T-helper 17 cell (primary cell): ENCODE data around the gene GNAS-AS1. TPM values are rescaled to one million over a fixed set of nuclear protein-coding genes. Genes with fewer than 3 reads are reported as not detected.

Experiments
- ATAC-seq: fragments of 150-1000 bp; cut with Tn5 transposase; 2 replicates; pipeline ENCODE4 v1.10.0; 2021; ENCODE audit warnings: mild to moderate bottlenecking, moderate library complexity
- DNase-seq, 3 donors: peaks; one replicate each; pipeline versions ENCODE4 v3.0.0 to v3.0.0-alpha.2; 2020 to 2021
- H3K9me3 ChIP-seq: one replicate; pipeline ENCODE4 v1.7.0; 2013; ENCODE audit warnings: low read length, mild to moderate bottlenecking; ENCODE audit not compliant: control insufficient read depth, poor library complexity, severe bottlenecking
- H3K27ac Mint-ChIP-seq: one replicate; pipeline ENCODE4 v1.8.0; 2022; ENCODE audit warnings: mild to moderate bottlenecking, moderate library complexity, mixed read lengths
- H3K27me3 Mint-ChIP-seq: one replicate; pipeline ENCODE4 v1.8.0; 2022; ENCODE audit warnings: mixed read lengths
- H3K36me3 Mint-ChIP-seq: one replicate; pipeline ENCODE4 v1.8.0; 2022; ENCODE audit warnings: low read depth, mixed read lengths
- H3K4me1 Mint-ChIP-seq: one replicate; pipeline ENCODE4 v1.8.0; 2022; ENCODE audit warnings: mild to moderate bottlenecking, mixed read lengths
- H3K4me3 Mint-ChIP-seq: one replicate; pipeline ENCODE4 v1.8.0; 2022; ENCODE audit warnings: mild to moderate bottlenecking, moderate library complexity, mixed read lengths
- total RNA-seq, 4 donors: library from RNA in 2 of 4; stranded (reverse) in 2 of 4; gene quantifications; one replicate each; pipeline ENCODE4 v1.2.3 and lab custom pipeline; 2022 to 2026

The GNAS-AS1 gene
- total RNA-seq (under 1 TPM in 1 of 2 donors, not detected in 1; 0.72 TPM), total RNA-seq (lab: John Stamatoyannopoulos, UW) (0.12 to 0.15 reads per million in 2 donors)

GRCh38 chr20:58850693-58851174 is at the start of gene GNAS-AS1:
GNAS-AS1 (minus strand) TSS chr20:58850902.
- no peaks in the 10 kb centered on the region for H3K9me3 ChIP-seq
- Mint-ChIP-seq H3K27ac (peak within 1 kb of the TSS; percentile 54), H3K36me3 (peaks cover 8% of the 10 kb centered on the region), H3K4me3 (peak within 1 kb of the TSS; percentile 91), H3K27me3 (peaks cover 61% of the 10 kb centered on the region), H3K4me1 (peaks cover 22% of the 10 kb centered on the region)
- ATAC-seq (peak; percentile 89), DNase-seq (peak; percentile 39 to 67 (median 49))

GRCh38 chr20:58900397-58900796 is 49.7 kb upstream of the GNAS-AS1 start:
- Mint-ChIP-seq H3K4me3 (no peak overlapping the region), H3K4me1 (peaks cover 45% of the 10 kb centered on the region), H3K36me3 (peaks cover 8% of the 10 kb centered on the region), H3K27me3 (no peaks in the 10 kb centered on the region), H3K27ac (peak overlapping the region; percentile 94)
- DNase-seq (no peak), ATAC-seq (no peak)
- no peaks in the 10 kb centered on the region for H3K9me3 ChIP-seq

- Mint-ChIP-seq H3K27ac (peak overlapping the region; percentile 94), H3K4me1 (peaks cover 52% of the 10 kb centered on the region), H3K4me3 (no peak overlapping the region), H3K36me3 (peaks cover 8% of the 10 kb centered on the region), H3K27me3 (no peaks in the 10 kb centered on the region)
- H3K9me3 ChIP-seq, result no peaks in the 10 kb centered on the region
- DNase-seq (no peak), ATAC-seq (no peak)
Observed at GRCh38 chr20:58899512-58899911, 48.8 kb upstream of the GNAS-AS1 start.

GRCh38 chr20:58898629-58899408 is 48.1 kb upstream of the GNAS-AS1 start:
- H3K27me3 Mint-ChIP-seq, result no peaks in the 10 kb centered on the region
- DNase-seq (no peak), ATAC-seq (no peak)
- H3K27ac Mint-ChIP-seq, result peak overlapping the region; percentile 94
- H3K36me3 Mint-ChIP-seq, result peaks cover 8% of the 10 kb centered on the region
- H3K4me3 Mint-ChIP-seq, result peak overlapping the region; percentile 31
- peaks cover 56% of the 10 kb centered on the region for H3K4me1 Mint-ChIP-seq
- no peaks in the 10 kb centered on the region for H3K9me3 ChIP-seq

- Mint-ChIP-seq H3K36me3 (peaks cover 6% of the 10 kb centered on the region), H3K4me1 (peaks cover 65% of the 10 kb centered on the region), H3K4me3 (peak overlapping the region; percentile 7)
Observed at GRCh38 chr20:58897488-58897887, 46.8 kb upstream of the GNAS-AS1 start.

GRCh38 chr20:58896820-58897219 is 46.1 kb upstream of the GNAS-AS1 start:
- Mint-ChIP-seq H3K36me3 (peaks cover 6% of the 10 kb centered on the region), H3K27me3 (no peaks in the 10 kb centered on the region), H3K4me3 (peak overlapping the region; percentile 57), H3K4me1 (peaks cover 63% of the 10 kb centered on the region), H3K27ac (peak overlapping the region; percentile 94)
- no peak for ATAC-seq
- DNase-seq, result no peak
- H3K9me3 ChIP-seq, result no peaks in the 10 kb centered on the region

More at GRCh38 chr20:58897488-58897887, 46.8 kb upstream of the GNAS-AS1 start:
- no peak for ATAC-seq
- H3K27me3 Mint-ChIP-seq, result no peaks in the 10 kb centered on the region
- peak overlapping the region; percentile 94 for H3K27ac Mint-ChIP-seq
- DNase-seq, result no peak
- H3K9me3 ChIP-seq, result no peaks in the 10 kb centered on the region

GRCh38 chr20:58895448-58896180 is 44.9 kb upstream of the GNAS-AS1 start:
- Mint-ChIP-seq H3K27me3 (no peaks in the 10 kb centered on the region), H3K4me1 (peaks cover 61% of the 10 kb centered on the region), H3K27ac (peak overlapping the region; percentile 94), H3K4me3 (peak overlapping the region; percentile 88), H3K36me3 (peaks cover 6% of the 10 kb centered on the region)
- DNase-seq, result no peak
- H3K9me3 ChIP-seq, result no peaks in the 10 kb centered on the region
- no peak for ATAC-seq

GRCh38 chr20:58894652-58895447 is 44.1 kb upstream of the GNAS-AS1 start:
- ATAC-seq (no peak), DNase-seq (no peak)
- Mint-ChIP-seq H3K4me1 (peaks cover 53% of the 10 kb centered on the region), H3K36me3 (peaks cover 6% of the 10 kb centered on the region), H3K4me3 (peak overlapping the region; percentile 88), H3K27ac (peak overlapping the region; percentile 94), H3K27me3 (no peaks in the 10 kb centered on the region)
- no peaks in the 10 kb centered on the region for H3K9me3 ChIP-seq

- H3K36me3 Mint-ChIP-seq, result peaks cover 3% of the 10 kb centered on the region
- H3K4me1 Mint-ChIP-seq, result peaks cover 44% of the 10 kb centered on the region
- H3K27ac Mint-ChIP-seq, result peak overlapping the region; percentile 94
- H3K4me3 Mint-ChIP-seq, result peak overlapping the region; percentile 88
- no peaks in the 10 kb centered on the region for H3K9me3 ChIP-seq
- no peaks in the 10 kb centered on the region for H3K27me3 Mint-ChIP-seq
- DNase-seq (no peak), ATAC-seq (no peak)
Observed at GRCh38 chr20:58893355-58894120, 42.8 kb upstream of the GNAS-AS1 start.

GRCh38 chr20:58892932-58893224 is 42.2 kb upstream of the GNAS-AS1 start:
- Mint-ChIP-seq H3K4me1 (peaks cover 43% of the 10 kb centered on the region), H3K36me3 (peaks cover 3% of the 10 kb centered on the region)
- DNase-seq, result no peak

GRCh38 chr20:58892141-58892931 is 41.6 kb upstream of the GNAS-AS1 start:
- Mint-ChIP-seq H3K27me3 (no peaks in the 10 kb centered on the region), H3K36me3 (peaks cover 3% of the 10 kb centered on the region), H3K4me1 (peaks cover 39% of the 10 kb centered on the region), H3K27ac (peak overlapping the region; percentile 94), H3K4me3 (peak overlapping the region; percentile 98)
- DNase-seq (peak; percentile 41 to 63 (median 62)), ATAC-seq (peak; percentile 32)
- H3K9me3 ChIP-seq, result no peaks in the 10 kb centered on the region

More at GRCh38 chr20:58892932-58893224, 42.2 kb upstream of the GNAS-AS1 start:
- Mint-ChIP-seq H3K27ac (peak overlapping the region; percentile 94), H3K4me3 (peak overlapping the region; percentile 98), H3K27me3 (no peaks in the 10 kb centered on the region)
- no peaks in the 10 kb centered on the region for H3K9me3 ChIP-seq
- no peak for ATAC-seq
